Spinal cord (tissue), 10 donors: Measurements from ENCODE around the gene ZFAND2B. TPM values are rescaled to one million over a fixed set of nuclear protein-coding genes. Genes with fewer than 3 reads are reported as not detected.
"Not testable (repeated sequence)": the region's sequence is repeated elsewhere in the genome, so short reads cannot be mapped to it uniquely, and the experiment has no call there.

Source experiments
- DNase-seq, 6 donors: peaks; one replicate each; pipeline versions ENCODE4 v3.0.0 to v3.0.0-alpha.2; 2013 to 2015; ENCODE audit warnings: low spot score in 6 of 6, low read depth in 4 of 6
- H3K27ac ChIP-seq: one replicate; pipeline ENCODE4 v1.5.1; 2013; ENCODE audit warnings: low read depth, low read length, control low read depth
- H3K27me3 ChIP-seq: one replicate; pipeline ENCODE4 v1.6.1; 2013; ENCODE audit warnings: low read length; ENCODE audit not compliant: control insufficient read depth, insufficient read depth
- H3K36me3 ChIP-seq: one replicate; pipeline ENCODE4 v1.6.1; 2013; ENCODE audit warnings: low read length; ENCODE audit not compliant: control insufficient read depth, insufficient read depth
- H3K4me1 ChIP-seq: one replicate; pipeline ENCODE4 v1.6.1; 2013; ENCODE audit warnings: low read length; ENCODE audit not compliant: control insufficient read depth, insufficient read depth
- H3K4me3 ChIP-seq: one replicate; pipeline ENCODE4 v1.5.1; 2013; ENCODE audit warnings: low read depth, low read length, control low read depth
- H3K9me3 ChIP-seq: one replicate; pipeline ENCODE4 v1.6.1; 2013; ENCODE audit warnings: low read length; ENCODE audit not compliant: control insufficient read depth, insufficient read depth
- WGBS: methylation state at CpG from one replicate; pipeline ENCODE4 v1.1.5; 2013; ENCODE audit warnings: missing lambda C conversion rate; ENCODE audit not compliant: insufficient coverage; 5-methylcytosine and 5-hydroxymethylcytosine counted together
- polyA plus RNA-seq, 2 donors: library from polyadenylated mRNA; unstranded; fragments of 120-200 nt; gene quantifications; one replicate each; pipeline ENCODE4 v1.2.1, GENCODE V29; 2013; ENCODE audit not compliant: insufficient read length in 2 of 2
- total RNA-seq, 2 donors: library from RNA; depleted of rRNA in 1 of 2; stranded (reverse); fragments of 120-200 nt in 1 of 2; fragments of >200 nt in 1 of 2; gene quantifications; one replicate each; pipeline versions ENCODE4 v1.2.3 to v1.2.4, GENCODE V29; 2013 to 2014
- donor health status: healthy.

The ZFAND2B gene
- total and polyA plus RNA-seq, 4 donors, result 14.5 to 46.4 (median 38.9) TPM

GRCh38 chr2:219253753-219254589 lies 47.4 kb downstream of the ZFAND2B start, which contains the start of gene TUBA4A:
TUBA4A (minus strand) TSS chr2:219253918; CDS start chr2:219253858, 60 bp downstream.
- Histone ChIP-seq H3K27ac (no peak within 1 kb of the TSS), H3K27me3 (peaks cover 61% of the 10 kb centered on the region)
- under 1% methylated on average over 76 of the region's 76 CpGs for WGBS

GRCh38 chr2:219254590-219255201 lies 48.1 kb downstream of the ZFAND2B start:
- H3K9me3 ChIP-seq, result no peaks in the 10 kb centered on the region
- WGBS, result 22% methylated on average over 12 of the region's 12 CpGs
- H3K36me3 ChIP-seq, result peaks cover 7% of the 10 kb centered on the region
- H3K27me3 ChIP-seq, result peaks cover 66% of the 10 kb centered on the region
- no peak overlapping the region for H3K4me3 ChIP-seq
- H3K27ac ChIP-seq, result no peak overlapping the region
- peaks cover 35% of the 10 kb centered on the region for H3K4me1 ChIP-seq
- DNase-seq, result no peak

More at GRCh38 chr2:219253753-219254589, 47.4 kb downstream of the ZFAND2B start, which contains the start of gene TUBA4A:
- Histone ChIP-seq H3K4me1 (peaks cover 42% of the 10 kb centered on the region), H3K36me3 (peaks cover 10% of the 10 kb centered on the region), H3K4me3 (peak within 1 kb of the TSS; percentile 36), H3K9me3 (no peaks in the 10 kb centered on the region)
- peak in 2 of 6 donors; percentile 71 to 79 for DNase-seq

DNA sequence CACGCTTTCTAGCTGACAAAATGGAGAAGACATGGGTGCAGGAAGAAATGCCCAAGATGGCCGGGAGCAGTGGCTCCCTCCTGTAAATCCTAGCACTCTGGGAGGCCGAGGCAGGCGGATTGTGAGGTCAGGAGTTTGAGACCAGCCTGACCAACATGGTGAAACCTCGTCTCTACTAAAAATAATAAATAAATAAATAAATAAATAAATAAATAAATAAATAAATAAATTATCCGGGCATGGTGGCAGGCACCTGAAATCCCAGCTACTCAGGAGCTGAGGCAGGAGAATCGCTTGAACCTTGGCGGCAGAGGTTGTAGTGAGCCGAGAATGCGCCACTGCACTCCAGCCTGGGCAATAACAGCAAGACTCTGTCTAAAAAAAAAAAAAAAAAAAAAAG lies 52.4 kb downstream of the ZFAND2B start:
- not testable (repeated sequence) for H3K9me3 ChIP-seq, H3K4me3 ChIP-seq, H3K36me3 ChIP-seq, DNase-seq, H3K27ac ChIP-seq
- Histone ChIP-seq H3K4me1 (peaks cover 11% of the 10 kb centered on the region), H3K27me3 (peaks cover 63% of the 10 kb centered on the region)
- 85% methylated on average over 5 of the region's 10 CpGs for WGBS

Other genes with a start within 250 kb of the ZFAND2B start
- gene CDK5R2, start 247.1 kb upstream of the ZFAND2B start, total RNA-seq, result 1 to 10 TPM; 2.9 to 7.2 TPM
- gene CDK5R2, start 247.1 kb upstream of the ZFAND2B start, polyA plus RNA-seq, result 10 to 100 TPM; 62.5 to 66.1 TPM
- not detected for gene FEV, start 221.6 kb upstream of the ZFAND2B start, total RNA-seq
- gene FEV, start 221.6 kb upstream of the ZFAND2B start, polyA plus RNA-seq, result under 1 TPM; 0.11 to 0.14 TPM
- gene CRYBA2, start 213.4 kb upstream of the ZFAND2B start, total RNA-seq, result not detected
- gene CRYBA2, start 213.4 kb upstream of the ZFAND2B start, polyA plus RNA-seq, result under 1 TPM; 0.63 to 0.76 TPM
- gene CFAP65, start 165.3 kb upstream of the ZFAND2B start, total RNA-seq, result 1 to 10 TPM in 1 of 2 donors, under 1 TPM in 1; 0.79 to 4.8 TPM
- 1 to 10 TPM; 5.3 to 9.0 TPM for gene CFAP65, start 165.3 kb upstream of the ZFAND2B start, polyA plus RNA-seq
- under 1 TPM; 0.28 to 0.30 TPM for gene IHH, start 145.9 kb upstream of the ZFAND2B start, total RNA-seq
- gene IHH, start 145.9 kb upstream of the ZFAND2B start, polyA plus RNA-seq, result under 1 TPM; 0.39 to 0.59 TPM
- 10 to 100 TPM; 11.4 to 12.7 TPM for gene NHEJ1, start 46.0 kb upstream of the ZFAND2B start, total RNA-seq
- 10 to 100 TPM in 1 of 2 donors, 1 to 10 TPM in 1; 9.8 to 10.9 TPM for gene NHEJ1, start 46.0 kb upstream of the ZFAND2B start, polyA plus RNA-seq
- 1 to 10 TPM in 1 of 2 donors, under 1 TPM in 1; 0.69 to 1.7 TPM for gene SLC23A3, start 36.8 kb upstream of the ZFAND2B start, total RNA-seq
- gene SLC23A3, start 36.8 kb upstream of the ZFAND2B start, polyA plus RNA-seq, result 1 to 10 TPM in 1 of 2 donors, under 1 TPM in 1; 0.17 to 2.4 TPM
- 10 to 100 TPM; 27.5 to 37.8 TPM for gene CNPPD1, start 29.9 kb upstream of the ZFAND2B start, total RNA-seq
- gene CNPPD1, start 29.9 kb upstream of the ZFAND2B start, polyA plus RNA-seq, result 10 to 100 TPM; 53.7 to 57.5 TPM
- 10 to 100 TPM; 64.6 to 78.6 TPM for gene RETREG2, start 28.5 kb upstream of the ZFAND2B start, total RNA-seq
- 100 to 1,000 TPM; 170 to 188 TPM for gene RETREG2, start 28.5 kb upstream of the ZFAND2B start, polyA plus RNA-seq
- gene ABCB6, start 12.2 kb downstream of the ZFAND2B start, total RNA-seq, result 10 to 100 TPM; 39.7 to 47.2 TPM
- gene ABCB6, start 12.2 kb downstream of the ZFAND2B start, polyA plus RNA-seq, result 10 to 100 TPM; 60.6 to 78.8 TPM
- gene ATG9A, start 22.9 kb downstream of the ZFAND2B start, total RNA-seq, result 10 to 100 TPM; 26.2 to 45.9 TPM
- gene ATG9A, start 22.9 kb downstream of the ZFAND2B start, polyA plus RNA-seq, result 10 to 100 TPM; 56.0 to 59.8 TPM
- gene ANKZF1, start 23.0 kb downstream of the ZFAND2B start, total RNA-seq, result 10 to 100 TPM; 29.2 to 53.6 TPM
- gene ANKZF1, start 23.0 kb downstream of the ZFAND2B start, polyA plus RNA-seq, result 10 to 100 TPM; 44.0 to 74.2 TPM
- 10 to 100 TPM in 1 of 2 donors, 1 to 10 TPM in 1; 9.4 to 22.1 TPM for gene GLB1L, start 38.7 kb downstream of the ZFAND2B start, total RNA-seq
- gene GLB1L, start 38.7 kb downstream of the ZFAND2B start, polyA plus RNA-seq, result 10 to 100 TPM; 11.4 to 12.0 TPM
- gene STK16, start 38.7 kb downstream of the ZFAND2B start, total RNA-seq, result 10 to 100 TPM; 16.4 to 25.0 TPM
- gene STK16, start 38.7 kb downstream of the ZFAND2B start, polyA plus RNA-seq, result 10 to 100 TPM; 36.3 to 38.7 TPM
- gene TUBA4B, start 46.5 kb downstream of the ZFAND2B start, total RNA-seq, result 1 to 10 TPM in 1 of 2 donors, not detected in 1; 1.5 TPM
- under 1 TPM; 0.38 to 0.39 TPM for gene TUBA4B, start 46.5 kb downstream of the ZFAND2B start, polyA plus RNA-seq
- gene TUBA4A, start 47.1 kb downstream of the ZFAND2B start, total RNA-seq, result 10 to 100 TPM; 14.3 to 43.9 TPM
- gene TUBA4A, start 47.1 kb downstream of the ZFAND2B start, polyA plus RNA-seq, result 10 to 100 TPM; 73.6 to 84.9 TPM
- gene DNAJB2, start 72.6 kb downstream of the ZFAND2B start, total RNA-seq, result 100 to 1,000 TPM in 1 of 2 donors, 10 to 100 TPM in 1; 81.5 to 101 TPM
- 100 to 1,000 TPM; 163 to 186 TPM for gene DNAJB2, start 72.6 kb downstream of the ZFAND2B start, polyA plus RNA-seq
- 10 to 100 TPM; 12.6 to 67.3 TPM for gene PTPRN, start 102.6 kb downstream of the ZFAND2B start, total RNA-seq
- 10 to 100 TPM; 72.2 to 88.1 TPM for gene PTPRN, start 102.6 kb downstream of the ZFAND2B start, polyA plus RNA-seq
- gene RESP18, start 126.0 kb downstream of the ZFAND2B start, total RNA-seq, result 1 to 10 TPM; 1.1 to 2.8 TPM
- 1 to 10 TPM; 6.6 to 7.0 TPM for gene RESP18, start 126.0 kb downstream of the ZFAND2B start, polyA plus RNA-seq
- 10 to 100 TPM; 25.6 to 40.8 TPM for gene DNPEP, start 181.1 kb downstream of the ZFAND2B start, total RNA-seq
- gene DNPEP, start 181.1 kb downstream of the ZFAND2B start, polyA plus RNA-seq, result 10 to 100 TPM; 40.2 to 57.2 TPM
- gene DES, start 211.6 kb downstream of the ZFAND2B start, total RNA-seq, result 1 to 10 TPM; 4.8 to 5.5 TPM
- gene DES, start 211.6 kb downstream of the ZFAND2B start, polyA plus RNA-seq, result 1 to 10 TPM; 3.5 to 8.8 TPM
- 10 to 100 TPM; 12.2 to 20.8 TPM for gene SPEG, start 228.1 kb downstream of the ZFAND2B start, total RNA-seq
- 10 to 100 TPM; 71.1 to 84.2 TPM for gene SPEG, start 228.1 kb downstream of the ZFAND2B start, polyA plus RNA-seq